ENCODE data around the gene GRIN2C. TPM values are rescaled to one million over a fixed set of nuclear protein-coding genes. Genes with fewer than 3 reads are reported as not detected.

GRIN2C gene
- polyA plus RNA-seq, 5 donors = 0.15 to 0.38 (median 0.21) TPM

- DNase-seq = no peak
Measured at GRCh38 chr17:74848656-74849399, 10.9 kb downstream of the GRIN2C start.

- DNase-seq = no peak
Measured at GRCh38 chr17:74846621-74847020, 13.1 kb downstream of the GRIN2C start.

- DNase-seq = no peak
Measured at GRCh38 chr17:74843352-74843627, 16.4 kb downstream of the GRIN2C start.

GRCh38 chr17:74842599-74843351 is 16.9 kb downstream of the GRIN2C start:
- DNase-seq = peak; percentile 56 to 60

- DNase-seq = no peak
Measured at GRCh38 chr17:74842146-74842598, 17.5 kb downstream of the GRIN2C start.

GRCh38 chr17:74840989-74841666 is 18.6 kb downstream of the GRIN2C start:
- DNase-seq = no peak

- DNase-seq = no peak
Measured at GRCh38 chr17:74839990-74840852, 19.5 kb downstream of the GRIN2C start.

- no peak for DNase-seq
Measured at GRCh38 chr17:74838274-74838673, 21.4 kb downstream of the GRIN2C start.

GRCh38 chr17:74836691-74837467 is 22.8 kb downstream of the GRIN2C start:
- no peak for DNase-seq

GRCh38 chr17:74836191-74836590 is 23.5 kb downstream of the GRIN2C start:
- no peak for DNase-seq

- DNase-seq = no peak
Measured at GRCh38 chr17:74833501-74834377, 25.9 kb downstream of the GRIN2C start.

- DNase-seq = no peak
Measured at GRCh38 chr17:74832421-74832820, 27.3 kb downstream of the GRIN2C start.

- no peak for DNase-seq
Measured at GRCh38 chr17:74831444-74832146, 28.1 kb downstream of the GRIN2C start.

- DNase-seq = no peak
Measured at GRCh38 chr17:74830861-74831260, 28.8 kb downstream of the GRIN2C start.

GRCh38 chr17:74827800-74828199 is 31.9 kb downstream of the GRIN2C start:
- DNase-seq = no peak

- no peak for DNase-seq
Measured at GRCh38 chr17:74825952-74826719, 33.5 kb downstream of the GRIN2C start.

- DNase-seq = no peak
Measured at GRCh38 chr17:74824961-74825627, 34.6 kb downstream of the GRIN2C start.

GRCh38 chr17:74822939-74823367 is 36.7 kb downstream of the GRIN2C start:
- peak in 1 of 2 donors; percentile 22 for DNase-seq
